GM12878 (cell line): ENCODE results near the gene GJA5. TPM values are rescaled to one million over a fixed set of nuclear protein-coding genes. Genes with fewer than 3 reads are reported as not detected.

Source experiments
- ATAC-seq: fragments of 200-7000 bp; cut with Tn5 transposase; 3 replicates; pipeline ENCODE4 v1.9.1; 2020; ENCODE audit warnings: mild to moderate bottlenecking, moderate library complexity
- BruUV-seq: library from RNA; stranded (reverse); fragments of 400-500 nt; replicated peaks from 2 replicates; lab custom pipeline; 2021; lab: Mats Ljungman, UMichigan
- CTCF ChIA-PET: fragments of 300-600 bp; sonication (Branson Sonifier 250); formaldehyde crosslinking; extraction: SDS; loops from one replicate; lab custom pipeline; 2021; ENCODE audit warnings: inconsistent platforms; lab: Yijun Ruan, JAX
- POLR2A ChIA-PET: fragments of 350-600 bp; formaldehyde crosslinking; extraction: SDS; loops from one replicate; lab custom pipeline; 2021; ENCODE audit warnings: inconsistent platforms; lab: Charles Lee
- RAD21 ChIA-PET: fragments of 300-600 bp; sonication (Branson Sonifier 250); formaldehyde crosslinking; loops from one replicate; lab custom pipeline; 2023; ENCODE audit warnings: antibody characterized with exemption; ENCODE audit not compliant: unreplicated experiment; lab: Charles Lee
- SMC1A ChIA-PET: fragments of 300-600 bp; sonication (Branson Sonifier 250); formaldehyde crosslinking; loops from one replicate; lab custom pipeline; 2023; ENCODE audit not compliant: unreplicated experiment, uncharacterized antibody; lab: Charles Lee
- DNase-seq: peaks from one replicate; pipeline ENCODE4 v3.0.0-alpha.2; 2011; ENCODE audit warnings: low read depth, low spot score
- FAIRE-seq: peaks from 3 replicates; lab custom pipeline; 2011; peaks lifted over from hg19 to GRCh38; lab: Jason Lieb, UNC
- H2AFZ ChIP-seq: 2 replicates; pipeline ENCODE4 v1.6.0; 2011; ENCODE audit warnings: low read depth, low read length, control low read depth; ENCODE audit not compliant: control insufficient read depth
- H3K27ac ChIP-seq: 2 replicates; pipeline ENCODE4 v1.5.1; 2011; ENCODE audit warnings: control low read depth; ENCODE audit not compliant: control insufficient read depth, insufficient read depth
- H3K27me3 ChIP-seq, 2 experiments: replicated peaks in 1 of 2; 2 replicates each; pipeline versions ENCODE4 v1.6.0 to v1.6.1; 2011; ENCODE audit warnings: low read length in 1 of 2; ENCODE audit not compliant: control insufficient read depth in 2 of 2, insufficient read depth in 2 of 2
- H3K36me3 ChIP-seq, 2 experiments: 2 replicates each; pipeline ENCODE4 v1.5.1; 2011; ENCODE audit warnings: low read length in 1 of 2; ENCODE audit not compliant: control insufficient read depth in 2 of 2, insufficient read depth in 2 of 2
- H3K4me1 ChIP-seq: 2 replicates; pipeline ENCODE4 v1.6.1; 2011; ENCODE audit warnings: mild to moderate bottlenecking, low read length, moderate library complexity, mixed read lengths; ENCODE audit not compliant: control insufficient read depth, insufficient read depth
- H3K4me2 ChIP-seq: 2 replicates; pipeline ENCODE4 v1.6.0; 2011; ENCODE audit warnings: control low read depth; ENCODE audit not compliant: control insufficient read depth, insufficient read depth
- H3K4me3 ChIP-seq: fragments of 200-600 bp; sonication (generic); 2 replicates; pipeline ENCODE4 v1.5.1; 2016
- H3K79me2 ChIP-seq: 2 replicates; pipeline ENCODE4 v1.6.0; 2011; ENCODE audit warnings: low read length; ENCODE audit not compliant: control insufficient read depth, insufficient read depth
- H3K9ac ChIP-seq: 2 replicates; pipeline ENCODE4 v1.8.0; 2011; ENCODE audit warnings: low read length, control low read depth, mixed read lengths; ENCODE audit not compliant: control insufficient read depth, insufficient read depth
- H3K9me3 ChIP-seq: replicated peaks from 3 replicates; pipeline ENCODE4 v1.5.1; 2011; ENCODE audit warnings: mild to moderate bottlenecking, low read length; ENCODE audit not compliant: control insufficient read depth, insufficient read depth
- H4K20me1 ChIP-seq: 2 replicates; pipeline ENCODE4 v1.6.0; 2011; ENCODE audit not compliant: control insufficient read depth, insufficient read depth
- ASH2L ChIP-seq: fragments of 300-600, 200-600 bp; sonication (generic); IDR thresholded peaks from 2 replicates; pipeline ENCODE4 v1.6.1; 2017; ENCODE audit warnings: low read depth, mild to moderate bottlenecking, borderline replicate concordance
- BACH1 ChIP-seq: fragments of 450-650 bp; IDR thresholded peaks from 2 replicates; pipeline ENCODE4 v1.6.1; 2017; ENCODE audit warnings: mild to moderate bottlenecking, borderline replicate concordance
- BRCA1 ChIP-seq: IDR thresholded peaks from 2 replicates; pipeline ENCODE4 v1.6.1; 2011; ENCODE audit warnings: low read depth, low read length, improper control_type of control experiment
- EED ChIP-seq: sonication (generic); IDR thresholded peaks from 2 replicates; pipeline ENCODE4 v1.6.1; 2016; ENCODE audit warnings: antibody characterized with exemption, low read depth
- ELK1 ChIP-seq: IDR thresholded peaks from 2 replicates; pipeline ENCODE4 v1.6.1; 2012; ENCODE audit warnings: low read depth, low read length, improper control_type of control experiment
- HDAC6 ChIP-seq: fragments of 200-600 bp; sonication (generic); IDR thresholded peaks from one replicate; pipeline ENCODE4 v1.8.0; 2017; ENCODE audit warnings: antibody characterized with exemption; ENCODE audit not compliant: unreplicated experiment
- MTA2 ChIP-seq: fragments of 450-650 bp; IDR thresholded peaks from 2 replicates; pipeline ENCODE4 v1.6.1; 2016; ENCODE audit warnings: low read depth, mild to moderate bottlenecking, moderate library complexity
- NR2C1 ChIP-seq: fragments of 450-650 bp; IDR thresholded peaks from 2 replicates; pipeline ENCODE4 v1.6.1; 2017; ENCODE audit warnings: antibody characterized with exemption, mild to moderate bottlenecking, moderate library complexity
- NR2F1 ChIP-seq: fragments of 450-650 bp; conservative IDR thresholded peaks from 2 replicates; pipeline ENCODE4 v1.6.1; 2017; ENCODE audit warnings: mild to moderate bottlenecking
- PML ChIP-seq: IDR thresholded peaks from 2 replicates; pipeline ENCODE4 v1.6.1; 2012; ENCODE audit warnings: low read length, inconsistent platforms
- RELB ChIP-seq: fragments of 450-650 bp; IDR thresholded peaks from 2 replicates; pipeline ENCODE4 v1.6.1; 2017; ENCODE audit warnings: low read depth, mild to moderate bottlenecking, moderate library complexity
- SMAD1 ChIP-seq: fragments of 450-650 bp; IDR thresholded peaks from 2 replicates; pipeline ENCODE4 v1.6.1; 2018; ENCODE audit warnings: mild to moderate bottlenecking, low read depth; ENCODE audit not compliant: partially characterized antibody
- USF1 ChIP-seq: IDR thresholded peaks from 2 replicates; pipeline ENCODE4 v1.6.1; 2011; ENCODE audit warnings: borderline replicate concordance, low read depth, mild to moderate bottlenecking, moderate library complexity, mixed read lengths, low read length; ENCODE audit not compliant: insufficient read depth; ENCODE audit errors: extremely low read length
- YBX1 ChIP-seq: fragments of 450-650 bp; IDR thresholded peaks from 2 replicates; pipeline ENCODE4 v1.6.1; 2016; ENCODE audit warnings: antibody characterized with exemption
- ZNF207 ChIP-seq: fragments of 450-650 bp; IDR thresholded peaks from 2 replicates; pipeline ENCODE4 v1.6.1; 2014; ENCODE audit warnings: antibody characterized with exemption, mild to moderate bottlenecking, borderline replicate concordance
- ZNF274 ChIP-seq: IDR thresholded peaks from one replicate; pipeline ENCODE4 v1.8.0; 2011; ENCODE audit not compliant: insufficient read length, insufficient read depth
- ZNF622 ChIP-seq: fragments of 450-650 bp; IDR thresholded peaks from 2 replicates; pipeline ENCODE4 v1.6.1; 2017; ENCODE audit warnings: mild to moderate bottlenecking, inconsistent platforms
- WGBS: methylation state at CpG from one replicate; pipeline ENCODE4 v1.1.6; 2016; ENCODE audit warnings: low lambda C conversion rate; ENCODE audit not compliant: insufficient replicate concordance, insufficient coverage; ENCODE audit errors: missing lambda C conversion rate; 5-methylcytosine and 5-hydroxymethylcytosine counted together
- in situ Hi-C: fragments of 300-500 bp; cut with MboI; formaldehyde crosslinking; loops from 9 replicates; pipeline ENCODE4 v1.14.3; 2018; ENCODE audit warnings: mixed read lengths
- intact Hi-C: fragments of 100-400 bp; cut with micrococcal nuclease; formaldehyde crosslinking; loops from one replicate; pipeline ENCODE4 v1.14.2; 2022; ENCODE audit not compliant: unreplicated experiment
- polyA plus RNA-seq, 11 experiments: library from polyadenylated mRNA; depleted of rRNA in 4 of 11; unstranded in 6 of 11; stranded (reverse) in 5 of 11; fragments of >200 nt; fragmentation: Nextera tagmentation in 4 of 11; fragmentation: Illumina TruSeq in 1 of 11; extraction: Ambion mirVana in 4 of 11; extraction: Trizol in 1 of 11; gene quantifications; 1 replicate in 1 of 11; 2 replicates in 10 of 11; pipeline versions ENCODE4 v1.2.1 to v1.2.3, GENCODE V29; 2011 to 2016; ENCODE audit warnings: inconsistent platforms in 2 of 11, missing spikeins in 2 of 11, low read depth in 1 of 11
- total RNA-seq, 4 experiments: library from RNA; depleted of rRNA in 3 of 4; stranded (reverse); fragments of >200 nt in 3 of 4; fragmentation: Illumina TruSeq in 1 of 4; extraction: Trizol in 1 of 4; gene quantifications; 2 replicates each; pipeline versions ENCODE4 v1.2.1 to v1.2.3, GENCODE V29; 2013 to 2021

GJA5 gene
- total and polyA plus RNA-seq, 10 of the 15 experiments (the other 5 are each of a cell fraction or from before 2014, with no cell fraction given): not detected

GRCh38 chr1:147807405-147807804 is 47.0 kb upstream of the GJA5 start:
- POLR2A ChIA-PET: no interaction called here
- Histone ChIP-seq H3K4me3 (no peak overlapping the region), H3K27me3 (peaks cover 0 to 1% of the 10 kb centered on the region in 2 experiments; a peak in 2 of 4 replicates), H3K9me3 (no peaks in the 10 kb centered on the region), H4K20me1 (no peaks in the 10 kb centered on the region), H3K9ac (no peak overlapping the region), H2AFZ (no peak overlapping the region), H3K79me2 (no peaks in the 10 kb centered on the region), H3K36me3 (no peaks in the 10 kb centered on the region), H3K27ac (no peak overlapping the region), H3K4me1 (no peaks in the 10 kb centered on the region), H3K4me2 (no peak overlapping the region)
- BruUV-seq: no TSS peak
- FAIRE-seq (no peak), DNase-seq (no peak), ATAC-seq (no peak)
- RAD21 ChIA-PET: no interaction called here
- 44% methylated on average over 4 of the region's 4 CpGs for WGBS
- in situ Hi-C loops: no loop called here
- intact Hi-C loops: no loop called here
- TF ChIP-seq USF1 (no peak), ZNF622 (no peak), RELB (no peak), NR2C1 (no peak), HDAC6 (no peak), MTA2 (no peak), YBX1 (no peak), SMAD1 (no peak), NR2F1 (no peak), ASH2L (no peak), EED (no peak), PML (no peak), BRCA1 (no peak), ZNF274 (no peak), ZNF207 (no peak), BACH1 (no peak), ELK1 (no peak)
- CTCF ChIA-PET: no interaction called here
- SMC1A ChIA-PET: no interaction called here
